HG03342 (cell line): ENCODE data around the gene BID.

Experiments used
- ATAC-seq: cut with Tn5 transposase; IDR thresholded peaks from one replicate; pipeline ENCODE4 v1.9.1; 2021; ENCODE audit warnings: mild to moderate bottlenecking, moderate library complexity; ENCODE audit not compliant: unreplicated experiment

The BID gene

GRCh38 chr22:17774206-17774925 lies at the start of gene BID:
Gene BID, minus strand, starts transcription at chr22:17774469. Its CDS starts 24,353 bp downstream, at chr22:17750116.
- ATAC-seq, result peak; percentile 29

DNA sequence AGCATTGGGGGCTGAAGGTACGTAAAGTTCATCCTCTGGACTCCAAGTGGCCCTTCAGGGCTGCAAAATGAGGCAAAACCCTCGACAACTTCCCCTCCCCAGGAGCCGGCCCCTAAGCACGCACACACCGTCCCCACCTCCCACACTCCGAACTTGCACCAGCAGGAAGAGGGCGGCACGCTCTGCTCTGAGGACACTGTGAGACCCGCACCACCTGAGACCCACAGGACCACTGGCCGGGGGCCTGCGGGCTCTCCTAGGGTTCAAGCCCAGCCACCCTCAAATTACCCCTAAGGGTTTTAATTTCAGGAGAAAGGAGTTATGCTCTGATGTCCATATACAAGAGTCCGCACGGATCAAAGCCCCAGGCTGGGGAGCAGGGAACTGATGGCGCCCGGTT lies 49.7 kb upstream of the BID start:
- no peak for ATAC-seq

DNA sequence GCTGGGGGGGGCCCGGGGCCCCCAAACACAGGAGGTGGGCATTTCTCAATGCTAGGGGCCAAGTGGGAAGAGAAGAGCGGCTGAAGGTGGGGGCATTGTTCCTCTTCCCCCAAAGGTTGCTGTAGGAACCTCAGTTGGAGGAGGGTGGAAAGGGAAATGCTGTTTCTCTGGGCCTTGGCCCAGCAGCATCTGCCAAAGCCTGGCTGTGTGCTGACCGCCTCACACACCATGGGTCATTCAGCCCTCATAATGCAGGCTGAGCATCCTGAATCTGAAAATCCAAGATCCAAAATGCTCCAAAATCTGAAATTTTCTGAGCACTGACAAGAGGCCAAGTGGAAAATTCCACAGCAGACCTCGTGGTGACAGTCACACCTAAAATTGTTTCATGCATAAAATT lies 49.0 kb upstream of the BID start:
- no peak for ATAC-seq

DNA sequence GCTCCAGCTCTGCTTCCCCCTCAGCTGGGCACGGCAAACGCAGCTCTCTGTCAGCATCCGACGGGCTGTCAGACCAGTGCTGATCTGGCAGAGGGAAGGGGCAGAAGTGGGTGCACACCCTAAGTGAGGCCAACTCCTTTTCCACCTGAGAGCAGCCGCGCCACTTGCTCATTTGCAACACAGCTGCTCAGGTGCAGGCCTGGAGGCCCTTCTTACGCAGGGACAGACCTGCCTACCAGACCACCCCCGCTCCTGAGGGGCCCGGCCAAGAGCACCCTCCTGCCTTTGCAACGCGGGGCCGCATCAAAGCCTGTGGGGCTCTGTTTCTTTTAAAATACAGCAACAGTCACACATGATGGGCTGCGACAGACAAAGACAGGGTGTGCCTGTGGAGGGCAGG lies 47.8 kb upstream of the BID start:
- no peak for ATAC-seq

GRCh38 chr22:17820879-17821439 lies 46.7 kb upstream of the BID start:
- no peak for ATAC-seq

GRCh38 chr22:17818649-17819048 lies 44.4 kb upstream of the BID start:
- no peak for ATAC-seq

DNA sequence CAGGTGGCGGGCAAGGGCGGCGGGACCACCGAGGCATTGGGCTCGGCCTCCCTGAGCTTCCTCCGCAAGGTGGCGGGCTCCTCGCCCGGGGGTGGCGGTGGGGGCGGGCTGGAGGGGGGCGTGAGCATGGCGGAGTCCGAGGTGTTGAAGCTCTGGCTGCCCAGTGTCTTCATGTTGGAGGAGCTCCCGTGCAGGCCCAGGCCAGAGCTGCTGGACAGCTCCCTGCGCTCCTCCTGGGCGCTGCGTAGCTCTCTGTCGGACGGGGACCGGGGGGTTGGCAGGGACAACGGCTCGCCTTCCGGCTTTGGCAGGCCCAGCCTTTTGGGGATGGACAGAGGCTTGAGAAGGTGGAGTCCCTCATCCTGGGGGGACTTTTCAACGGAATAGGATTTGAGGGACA lies 43.9 kb upstream of the BID start:
- no peak for ATAC-seq

- no peak for ATAC-seq
These were observed 43.3 kb upstream of the BID start for GRCh38 chr22:17817511-17818065.

DNA sequence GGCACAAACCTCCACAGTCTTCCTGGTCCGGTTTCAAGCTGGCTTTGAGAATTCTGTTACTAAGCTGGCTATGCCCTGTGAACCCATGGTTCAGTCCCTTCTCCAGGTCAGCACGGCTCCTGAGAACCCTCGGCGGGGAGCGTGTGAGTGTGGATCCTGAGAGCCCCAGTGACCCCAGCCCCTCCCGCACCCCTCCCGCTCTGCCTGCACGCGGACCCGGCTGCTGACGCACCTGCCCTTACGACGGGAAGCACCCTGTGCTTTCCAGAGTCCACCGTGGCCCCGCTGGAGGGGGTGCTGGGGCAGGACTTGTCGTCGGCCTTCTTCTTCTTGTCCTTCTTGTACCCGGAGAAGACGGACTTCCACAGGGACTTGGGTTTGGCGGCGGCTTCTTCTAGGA lies 42.8 kb upstream of the BID start:
- no peak for ATAC-seq

GRCh38 chr22:17816649-17817048 lies 42.4 kb upstream of the BID start:
- no peak for ATAC-seq

GRCh38 chr22:17815703-17816254 lies 41.5 kb upstream of the BID start:
- no peak for ATAC-seq

GRCh38 chr22:17814830-17815229 lies 40.6 kb upstream of the BID start:
- no peak for ATAC-seq

GRCh38 chr22:17814084-17814483 lies 39.8 kb upstream of the BID start:
- no peak for ATAC-seq

- no peak for ATAC-seq
These were observed 36.9 kb upstream of the BID start for GRCh38 chr22:17811119-17811518.

- no peak for ATAC-seq
These were observed 36.4 kb upstream of the BID start for GRCh38 chr22:17810570-17811116.

- ATAC-seq, result no peak
These were observed 34.6 kb upstream of the BID start for GRCh38 chr22:17808693-17809403.

DNA sequence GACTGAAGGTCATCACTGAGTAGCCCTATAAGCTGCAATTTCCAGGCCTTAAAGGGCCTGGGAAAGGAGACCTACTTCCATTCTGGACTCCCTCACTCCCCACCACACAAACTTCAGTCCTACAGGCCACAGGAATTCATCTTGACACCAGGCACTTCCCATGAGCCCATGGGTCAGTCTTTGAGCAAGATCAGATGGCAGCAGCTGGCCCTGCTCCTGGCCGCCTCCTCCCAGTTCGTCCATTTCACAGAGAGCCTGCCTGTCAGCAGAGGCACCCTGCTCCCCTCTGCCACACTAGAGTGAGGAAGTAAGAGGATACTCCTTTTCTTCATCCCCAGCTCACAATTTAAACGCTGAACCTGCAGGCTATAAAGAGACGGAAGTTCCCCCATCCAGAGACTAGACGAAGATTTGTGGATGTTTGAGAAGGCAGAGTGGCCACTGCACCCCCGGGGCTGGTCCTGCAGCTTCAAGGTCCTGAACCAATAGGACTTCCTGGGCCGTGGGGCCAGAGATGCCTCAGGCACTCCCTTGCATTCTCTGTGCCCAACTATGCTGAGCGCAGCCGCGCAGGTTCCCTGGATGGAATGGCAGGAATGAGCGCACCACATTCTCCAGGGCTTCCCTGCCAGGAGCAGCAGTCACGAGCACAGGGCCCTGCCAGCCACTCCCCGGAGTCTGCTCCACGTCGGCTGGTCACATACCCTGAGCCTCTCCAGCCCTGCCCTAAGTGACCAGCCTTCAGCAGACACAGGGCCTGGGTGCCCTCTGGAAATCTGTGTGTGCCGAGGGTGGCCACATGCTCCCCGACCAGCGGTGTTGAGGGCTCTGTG lies 33.5 kb upstream of the BID start:
- no peak for ATAC-seq

- ATAC-seq, result no peak
These were observed 32.8 kb upstream of the BID start for GRCh38 chr22:17807086-17807485.

DNA sequence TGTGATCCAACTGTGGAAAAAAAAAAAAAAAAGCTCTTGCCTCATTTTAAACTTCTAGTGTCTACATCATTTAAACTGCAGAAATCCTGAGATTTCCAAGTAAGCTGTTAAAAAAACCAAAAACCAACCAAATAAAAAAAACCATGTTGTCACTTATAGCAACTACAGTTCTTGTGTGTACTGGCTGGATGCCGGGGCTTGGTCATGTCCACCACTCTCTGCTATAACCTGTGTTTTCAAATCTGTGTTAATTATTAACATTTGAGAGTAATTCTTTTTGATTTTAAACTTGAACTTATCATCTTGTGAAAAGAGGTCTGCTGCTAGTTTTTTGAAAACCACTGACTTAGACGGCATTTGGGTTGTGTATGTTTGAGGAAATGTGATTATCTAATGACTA lies 32.2 kb upstream of the BID start:
- ATAC-seq, result no peak

GRCh38 chr22:17804331-17805080 lies 30.2 kb upstream of the BID start:
- no peak for ATAC-seq
